HG03103 (cell line): ENCODE measurements around the gene DPH2.
A peak's percentile ranks its signal among the peaks of the same experiment; 100 is the strongest.

ENCODE experiments used
- ATAC-seq: cut with Tn5 transposase; IDR thresholded peaks from one replicate; pipeline ENCODE4 v1.9.1; 2021; ENCODE audit warnings: low read depth; ENCODE audit not compliant: unreplicated experiment

Gene DPH2, protein sequence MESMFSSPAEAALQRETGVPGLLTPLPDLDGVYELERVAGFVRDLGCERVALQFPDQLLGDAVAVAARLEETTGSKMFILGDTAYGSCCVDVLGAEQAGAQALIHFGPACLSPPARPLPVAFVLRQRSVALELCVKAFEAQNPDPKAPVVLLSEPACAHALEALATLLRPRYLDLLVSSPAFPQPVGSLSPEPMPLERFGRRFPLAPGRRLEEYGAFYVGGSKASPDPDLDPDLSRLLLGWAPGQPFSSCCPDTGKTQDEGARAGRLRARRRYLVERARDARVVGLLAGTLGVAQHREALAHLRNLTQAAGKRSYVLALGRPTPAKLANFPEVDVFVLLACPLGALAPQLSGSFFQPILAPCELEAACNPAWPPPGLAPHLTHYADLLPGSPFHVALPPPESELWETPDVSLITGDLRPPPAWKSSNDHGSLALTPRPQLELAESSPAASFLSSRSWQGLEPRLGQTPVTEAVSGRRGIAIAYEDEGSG

DNA sequence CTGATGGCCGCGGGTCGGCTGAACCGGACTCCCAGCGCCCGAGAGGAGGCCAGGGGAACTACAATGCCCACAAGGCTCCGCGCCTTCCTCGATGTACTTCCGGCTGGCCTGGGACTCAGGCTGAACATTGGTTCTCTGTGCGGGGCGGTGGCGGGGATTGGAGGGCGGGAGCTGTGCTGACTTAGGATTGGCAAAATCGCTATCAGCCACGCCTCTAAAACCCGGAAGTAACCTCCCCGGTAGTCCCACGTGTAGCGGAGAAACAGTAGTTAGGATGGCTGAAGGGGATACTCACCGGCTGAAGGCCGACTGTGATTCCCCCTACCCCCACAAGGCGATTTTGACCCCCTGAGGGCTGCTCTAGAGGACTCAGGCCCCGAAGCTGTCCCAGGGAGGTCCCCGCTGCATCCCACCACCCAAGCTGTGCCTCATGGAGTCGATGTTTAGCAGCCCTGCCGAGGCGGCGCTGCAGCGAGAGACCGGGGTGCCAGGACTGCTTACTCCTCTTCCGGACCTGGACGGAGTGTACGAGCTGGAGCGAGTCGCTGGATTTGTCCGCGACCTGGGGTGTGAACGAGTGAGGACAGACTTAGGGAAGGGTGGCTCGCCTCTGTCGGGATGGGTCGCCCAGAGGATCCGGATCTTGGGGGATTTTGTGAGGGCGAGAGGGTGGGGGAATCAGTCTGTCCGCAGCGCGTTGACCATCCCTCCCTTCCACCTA, at the start of gene DPH2:
Gene DPH2 (plus strand): TSS at position 265 of the 721 bp plus-strand sequence. CDS start 166 bp downstream, at position 431.
- peak; percentile 82 for ATAC-seq

- no peak for ATAC-seq
Observed at GRCh38 chr1:43921022-43921421, 48.8 kb upstream of the DPH2 start.

- no peak for ATAC-seq
Observed at GRCh38 chr1:43924516-43924915, 45.3 kb upstream of the DPH2 start.

- no peak for ATAC-seq
Observed at GRCh38 chr1:43925846-43926245, 44.0 kb upstream of the DPH2 start.

DNA sequence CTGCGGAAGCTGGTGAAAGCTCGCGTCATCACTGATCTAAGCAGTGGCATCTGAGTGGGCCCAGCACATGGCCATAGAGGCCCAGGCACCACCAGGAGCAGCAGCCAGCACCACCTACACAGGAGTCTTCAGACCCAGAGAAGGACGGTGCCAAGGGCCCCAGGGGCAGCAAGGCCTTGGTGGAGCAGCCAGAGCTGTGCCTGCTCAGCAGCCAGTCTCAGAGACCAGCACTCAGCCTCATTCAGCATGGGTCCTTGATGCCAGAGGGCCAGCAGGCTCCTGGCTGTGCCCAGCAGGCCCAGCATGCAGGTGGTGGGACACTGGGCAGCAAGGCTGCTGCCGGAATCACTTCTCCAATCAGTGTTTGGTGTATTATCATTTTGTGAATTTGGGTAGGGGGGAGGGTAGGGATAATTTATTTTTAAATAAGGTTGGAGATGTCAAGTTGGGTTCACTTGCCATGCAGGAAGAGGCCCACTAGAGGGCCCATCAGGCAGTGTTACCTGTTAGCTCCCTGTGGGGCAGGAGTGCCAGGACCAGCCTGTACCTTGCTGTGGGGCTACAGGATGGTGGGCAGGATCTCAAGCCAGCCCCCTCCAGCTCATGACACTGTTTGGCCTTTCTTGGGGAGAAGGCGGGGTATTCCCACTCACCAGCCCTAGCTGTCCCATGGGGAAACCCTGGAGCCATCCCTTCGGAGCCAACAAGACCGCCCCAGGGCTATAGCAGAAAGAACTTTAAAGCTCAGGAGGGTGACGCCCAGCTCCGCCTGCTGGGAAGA, 39.5 kb upstream of the DPH2 start:
- no peak for ATAC-seq

DNA sequence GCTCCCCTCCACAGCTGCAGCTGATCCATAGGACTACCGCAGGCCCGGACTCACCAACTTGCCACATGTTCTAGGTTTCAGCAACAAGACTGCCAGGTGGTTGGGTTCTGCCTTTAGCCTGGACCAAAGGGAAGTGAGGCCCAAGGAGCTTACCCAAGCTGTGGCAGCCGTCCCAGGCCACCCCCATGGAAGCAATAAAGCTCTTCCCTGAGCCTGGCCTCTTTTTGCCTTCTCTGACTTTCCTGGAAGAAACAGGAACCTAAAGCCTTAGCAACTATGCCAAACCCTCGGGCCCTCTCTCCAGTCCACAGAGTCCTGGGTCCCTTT, 38.9 kb upstream of the DPH2 start:
- no peak for ATAC-seq

DNA sequence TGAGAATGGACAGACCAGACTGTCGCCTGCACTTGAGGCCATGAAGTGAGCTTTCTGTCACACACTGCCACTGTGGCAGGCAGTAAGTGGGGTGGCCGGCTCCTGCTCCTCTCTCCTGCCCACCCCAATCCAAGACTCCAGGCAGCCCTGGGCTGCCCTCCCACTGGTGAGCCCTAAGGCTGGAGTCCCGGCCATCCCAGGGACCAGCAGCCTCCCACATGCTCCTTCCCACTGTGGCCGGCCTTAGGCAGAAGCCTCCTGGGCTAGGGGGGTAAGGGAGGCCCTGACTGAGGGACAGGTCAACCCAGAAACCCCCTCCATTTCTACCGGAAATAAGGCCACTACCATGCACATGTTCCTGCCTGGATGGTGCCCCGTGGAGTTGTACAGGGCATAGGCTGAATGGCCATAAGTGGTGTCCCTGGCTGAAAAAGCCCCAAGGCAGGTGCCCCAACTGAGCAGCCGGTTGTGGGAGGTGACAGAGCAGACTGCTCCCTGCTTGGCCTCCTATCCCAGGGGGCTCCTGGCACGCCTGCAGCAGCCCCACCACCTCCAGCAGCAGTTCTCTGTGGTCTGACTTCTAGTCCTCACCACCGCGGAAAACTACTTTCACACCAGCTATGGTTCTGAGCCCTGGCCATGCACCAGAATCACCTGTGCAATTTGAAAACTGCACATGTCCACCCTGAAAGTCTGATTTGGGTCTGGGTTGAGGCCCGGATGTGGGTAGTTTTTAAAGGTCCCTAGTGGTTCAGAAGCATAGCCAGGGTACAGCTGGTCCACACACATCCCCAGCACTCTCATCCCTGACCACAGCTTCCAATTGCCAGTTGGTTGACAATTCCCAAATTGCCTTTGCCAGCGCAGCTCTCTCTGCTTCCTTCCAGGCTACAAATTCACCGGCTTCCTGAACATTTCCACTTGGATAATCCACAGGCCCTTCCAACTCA, 37.8 kb upstream of the DPH2 start:
- no peak for ATAC-seq

DNA sequence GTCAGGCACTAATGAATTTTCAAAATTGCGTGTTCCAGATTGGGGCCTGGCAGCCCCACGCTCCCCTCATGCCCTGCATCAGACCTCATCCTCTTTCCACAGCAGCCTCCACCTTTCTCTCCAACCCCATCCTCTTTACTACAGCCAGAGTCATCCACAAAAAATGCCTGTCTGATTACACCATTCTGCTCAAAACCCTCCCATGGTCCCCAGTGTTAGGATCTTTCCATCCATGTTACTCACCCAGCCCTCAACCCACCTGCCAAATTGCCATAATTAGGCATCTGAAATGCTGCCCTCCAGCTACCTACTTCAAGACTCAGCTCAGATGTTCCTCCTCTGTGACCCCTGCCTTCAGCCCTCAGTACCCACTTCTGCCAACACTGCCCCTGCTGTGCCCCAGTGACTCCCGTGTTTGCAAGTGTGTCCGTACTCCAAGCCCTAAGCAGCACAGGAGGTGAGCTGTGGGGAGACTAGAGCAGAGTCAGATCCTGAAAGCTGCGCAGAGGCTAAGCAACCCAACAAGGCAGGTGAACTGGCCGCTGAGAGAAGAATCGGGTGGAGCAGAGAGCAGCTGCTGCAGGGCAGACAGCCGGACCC, 36.9 kb upstream of the DPH2 start:
- no peak for ATAC-seq

DNA sequence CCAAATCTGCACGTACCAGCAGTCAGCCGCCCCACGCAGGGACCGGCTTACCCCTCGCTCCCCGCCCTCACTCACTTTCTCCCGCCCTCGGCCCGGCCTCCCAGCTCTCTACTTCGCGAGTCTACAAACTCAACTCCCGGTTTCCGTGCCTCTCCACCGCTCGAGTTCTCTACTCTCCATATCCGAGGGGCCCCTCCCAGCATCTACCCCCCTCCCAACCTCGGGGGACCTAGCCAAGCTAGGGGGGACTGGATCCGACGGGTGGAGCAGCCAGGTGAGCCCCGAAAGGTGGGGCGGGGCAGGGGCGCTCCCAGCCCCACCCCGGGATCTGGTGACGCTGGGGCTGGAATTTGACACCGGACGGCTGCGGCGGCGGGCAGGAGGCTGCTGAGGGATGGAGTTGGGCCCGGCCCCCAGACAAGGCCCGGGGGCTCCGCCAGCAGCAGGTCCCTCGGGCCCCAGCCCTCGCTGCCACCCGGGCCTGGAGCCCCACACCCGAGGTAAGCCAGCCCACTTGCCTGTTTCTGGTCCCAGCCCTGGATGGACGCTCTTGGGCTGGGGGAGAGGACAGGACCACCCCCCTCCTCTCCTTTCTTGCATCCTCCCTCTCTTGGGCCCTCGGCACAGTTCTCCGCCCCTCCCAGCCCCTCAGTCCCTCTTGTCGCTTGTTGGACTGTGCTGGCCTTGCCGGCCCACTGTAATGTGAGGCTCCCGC, 36.3 kb upstream of the DPH2 start, which contains the start of gene ARTN:
Gene ARTN (plus strand): TSS at position 416 of the 715 bp plus-strand sequence. CDS start 1,856 bp downstream, outside the sequence.
- ATAC-seq = no peak

GRCh38 chr1:43934101-43934985, 35.5 kb upstream of the DPH2 start:
- no peak for ATAC-seq

GRCh38 chr1:43934986-43935324, 34.9 kb upstream of the DPH2 start:
- no peak for ATAC-seq

- no peak for ATAC-seq
Observed at GRCh38 chr1:43935711-43936427, 33.9 kb upstream of the DPH2 start.

DNA sequence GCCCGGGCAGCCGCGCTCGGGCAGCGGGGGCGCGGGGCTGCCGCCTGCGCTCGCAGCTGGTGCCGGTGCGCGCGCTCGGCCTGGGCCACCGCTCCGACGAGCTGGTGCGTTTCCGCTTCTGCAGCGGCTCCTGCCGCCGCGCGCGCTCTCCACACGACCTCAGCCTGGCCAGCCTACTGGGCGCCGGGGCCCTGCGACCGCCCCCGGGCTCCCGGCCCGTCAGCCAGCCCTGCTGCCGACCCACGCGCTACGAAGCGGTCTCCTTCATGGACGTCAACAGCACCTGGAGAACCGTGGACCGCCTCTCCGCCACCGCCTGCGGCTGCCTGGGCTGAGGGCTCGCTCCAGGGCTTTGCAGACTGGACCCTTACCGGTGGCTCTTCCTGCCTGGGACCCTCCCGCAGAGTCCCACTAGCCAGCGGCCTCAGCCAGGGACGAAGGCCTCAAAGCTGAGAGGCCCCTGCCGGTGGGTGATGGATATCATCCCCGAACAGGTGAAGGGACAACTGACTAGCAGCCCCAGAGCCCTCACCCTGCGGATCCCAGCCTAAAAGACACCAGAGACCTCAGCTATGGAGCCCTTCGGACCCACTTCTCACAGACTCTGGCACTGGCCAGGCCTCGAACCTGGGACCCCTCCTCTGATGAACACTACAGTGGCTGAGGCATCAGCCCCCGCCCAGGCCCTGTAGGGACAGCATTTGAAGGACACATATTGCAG, 33.2 kb upstream of the DPH2 start:
- ATAC-seq = no peak

DNA sequence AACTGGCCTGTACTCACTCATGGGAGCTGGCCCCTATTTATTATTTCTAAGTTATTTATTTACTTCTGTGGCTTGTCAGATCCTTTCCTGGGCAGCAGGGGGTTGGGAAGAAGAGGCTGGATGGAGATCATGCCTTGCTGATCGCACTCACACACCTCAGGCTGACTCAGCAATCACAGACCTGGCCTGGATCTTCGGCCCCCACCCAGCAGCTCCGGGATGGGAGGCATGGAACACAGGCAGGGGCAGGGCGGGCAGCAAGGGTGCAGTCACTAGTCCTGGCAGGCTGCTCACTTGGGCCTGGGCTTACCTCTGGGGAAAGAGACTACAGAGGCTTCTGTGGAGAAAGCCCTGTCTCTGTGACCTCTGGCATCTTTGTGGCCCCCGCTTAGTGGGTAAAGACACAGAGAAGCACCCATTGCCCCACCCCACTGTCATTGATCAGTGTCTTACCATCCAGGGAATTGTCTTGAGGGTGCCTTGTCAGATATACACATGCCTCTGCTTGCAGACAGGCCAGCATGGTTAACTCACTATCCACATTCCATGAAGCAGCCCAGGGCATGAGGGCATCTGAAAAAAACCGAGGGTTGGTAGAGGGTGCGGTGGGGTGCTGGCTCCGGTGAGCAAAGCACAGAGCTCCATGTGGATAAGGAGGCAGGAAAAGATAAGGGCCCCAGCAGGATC, 32.5 kb upstream of the DPH2 start:
- ATAC-seq = no peak

GRCh38 chr1:43938383-43938782, 31.4 kb upstream of the DPH2 start:
- no peak for ATAC-seq

GRCh38 chr1:43938892-43939587, 30.8 kb upstream of the DPH2 start:
- no peak for ATAC-seq
